H1 (cell line): ENCODE data around the gene NOX5. TPM values are rescaled to one million over a fixed set of nuclear protein-coding genes. Genes with fewer than 3 reads are reported as not detected.
A peak's percentile ranks its signal among the peaks of the same experiment; 100 is the strongest.

Experiments used
- ASH2L ChIP-seq: fragments of 200-600, 300-600 bp; sonication (generic); IDR thresholded peaks from one replicate; pipeline ENCODE4 v1.7.1; 2017; ENCODE audit warnings: low read length
- BCL11A ChIP-seq, 2 experiments: IDR thresholded peaks; one replicate each; pipeline ENCODE4 v1.6.1; 2011; ENCODE audit warnings: low read depth in 2 of 2, low read length in 2 of 2, mild to moderate bottlenecking in 2 of 2
- BRCA1 ChIP-seq: IDR thresholded peaks from 2 replicates; pipeline ENCODE4 v1.6.1; 2012; ENCODE audit warnings: low read depth, low read length, improper control_type of control experiment
- CBX5 ChIP-seq: fragments of 300-800, 300-1000 bp; sonication (generic); IDR thresholded peaks from 2 replicates; pipeline ENCODE4 v1.7.1; 2016; ENCODE audit warnings: antibody characterized with exemption, low read length, low read depth
- CREB1 ChIP-seq: IDR thresholded peaks from 2 replicates; pipeline ENCODE4 v1.6.1; 2012; ENCODE audit warnings: inconsistent platforms
- CTCF ChIP-seq, 3 experiments: IDR thresholded peaks; 1 replicate in 2 of 3; 2 replicates in 1 of 3; pipeline versions ENCODE4 v1.5.1 to v1.6.1; 2011; ENCODE audit warnings: low read length in 3 of 3, mild to moderate bottlenecking in 3 of 3, inconsistent platforms in 2 of 3, low read depth in 1 of 3, moderate library complexity in 1 of 3; ENCODE audit not compliant: insufficient read depth in 1 of 3; ENCODE audit errors: control extremely low read depth in 1 of 3
- E2F6 ChIP-seq: IDR thresholded peaks from 2 replicates; pipeline ENCODE4 v1.6.1; 2012; ENCODE audit warnings: inconsistent platforms
- EP300 ChIP-seq, 2 experiments: IDR thresholded peaks; 1 replicate in 1 of 2; 2 replicates in 1 of 2; pipeline ENCODE4 v1.6.1; 2011 to 2012; ENCODE audit warnings: low read depth in 2 of 2, low read length in 2 of 2, mild to moderate bottlenecking in 2 of 2, borderline replicate concordance in 1 of 2, inconsistent platforms in 1 of 2, moderate library complexity in 1 of 2
- EZH2 ChIP-seq: fragments of 200-600 bp; sonication (generic); IDR thresholded peaks from 2 replicates; pipeline ENCODE4 v1.7.1; 2012; ENCODE audit warnings: low read depth, mild to moderate bottlenecking, moderate library complexity, low read length, inconsistent platforms; ENCODE audit not compliant: severe bottlenecking
- GTF2F1 ChIP-seq: IDR thresholded peaks from 2 replicates; pipeline ENCODE4 v1.6.1; 2012; ENCODE audit warnings: low read depth, low read length, improper control_type of control experiment, borderline replicate concordance
- HDAC2 ChIP-seq, 2 experiments: fragments of 300-600 bp in 1 of 2; sonication (generic) in 1 of 2; IDR thresholded peaks; 2 replicates each; pipeline ENCODE4 v1.6.1; 2011 to 2012; ENCODE audit warnings: low read depth in 2 of 2, low read length in 2 of 2, mild to moderate bottlenecking in 2 of 2, moderate library complexity in 2 of 2, borderline replicate concordance in 1 of 2, inconsistent platforms in 1 of 2
- KDM1A ChIP-seq: fragments of 200-600, 300-600 bp; sonication (generic); IDR thresholded peaks from 2 replicates; pipeline ENCODE4 v1.7.1; 2016; ENCODE audit warnings: mild to moderate bottlenecking, low read length, borderline replicate concordance
- MAFK ChIP-seq: IDR thresholded peaks from 2 replicates; pipeline ENCODE4 v1.6.1; 2012; ENCODE audit warnings: low read depth, mild to moderate bottlenecking, improper control_type of control experiment, low read length
- POLR2AphosphoS5 ChIP-seq: IDR thresholded peaks from 2 replicates; pipeline ENCODE4 v1.6.1; 2011; ENCODE audit warnings: low read depth, low read length
- POU5F1 ChIP-seq: IDR thresholded peaks from 2 replicates; pipeline ENCODE4 v1.6.1; 2011; ENCODE audit warnings: low read depth, mild to moderate bottlenecking, low read length, moderate library complexity
- RBBP5 ChIP-seq: IDR thresholded peaks from 2 replicates; pipeline ENCODE4 v1.7.1; 2012; ENCODE audit warnings: low read depth, mild to moderate bottlenecking, inconsistent platforms, low read length, moderate library complexity, borderline replicate concordance
- SIRT6 ChIP-seq: IDR thresholded peaks from one replicate; pipeline ENCODE4 v1.7.1; 2012; ENCODE audit warnings: low read length, inconsistent platforms
- SP1 ChIP-seq: IDR thresholded peaks from 2 replicates; pipeline ENCODE4 v1.6.1; 2011; ENCODE audit warnings: low read depth, low read length
- SP4 ChIP-seq: IDR thresholded peaks from 2 replicates; pipeline ENCODE4 v1.6.1; 2012; ENCODE audit warnings: low read length, inconsistent platforms
- TAF1 ChIP-seq: IDR thresholded peaks from 2 replicates; pipeline ENCODE4 v1.6.1; 2011; ENCODE audit warnings: mild to moderate bottlenecking, low read depth, low read length
- TCF12 ChIP-seq: IDR thresholded peaks from 2 replicates; pipeline ENCODE4 v1.6.1; 2011; ENCODE audit warnings: low read depth, mild to moderate bottlenecking, low read length
- polyA plus RNA-seq, 7 experiments: library from polyadenylated mRNA; depleted of rRNA in 3 of 7; stranded (reverse) in 5 of 7; unstranded in 2 of 7; fragments of >200 nt in 5 of 7; fragments of 200-250 nt in 2 of 7; gene quantifications; 1 replicate in 5 of 7; 2 replicates in 1 of 7; 4 replicates in 1 of 7; pipeline versions ENCODE4 v1.2.1 to v1.2.3, GENCODE V29; 2011 to 2013; ENCODE audit warnings: missing spikeins in 2 of 7, mixed read lengths in 2 of 7
- total RNA-seq: library from RNA; stranded (reverse); fragmentation: NEBNext Ultra II Directional; extraction: Animal tissue kit (Norgen Biotek cat#: 25700); gene quantifications from 2 replicates; pipeline ENCODE4 v1.2.1, GENCODE V29; 2021

NOX5 gene
- total and polyA plus RNA-seq, 2 of the 8 experiments (the other 6 are each of a cell fraction or from before 2014, with no cell fraction given), result under 0.01 TPM; not detected in 1

- TF ChIP-seq CBX5 (no peak), SIRT6 (no peak), BCL11A (IDR thresholded peaks at IDR 0.05; ENCODE audit: low read depth in 2 of 2, low read length in 2 of 2) (peak in 1 of 2 experiments; percentile 69), TCF12 (peak; percentile 70; the same call in 1 of the 2 replicates), HDAC2 (IDR thresholded peaks at IDR 0.05; ENCODE audit: borderline replicate concordance in 1 of 2, low read depth in 2 of 2, low read length in 2 of 2) (peak in 1 of 2 experiments; percentile 52; a peak in 1 of 4 replicates), CREB1 (no peak), ASH2L (peak; percentile 86), BRCA1 (no peak), SP1 (peak; percentile 67; the same call in 1 of the 2 replicates), EP300 (IDR thresholded peaks at IDR 0.05; ENCODE audit: borderline replicate concordance in 1 of 2, low read depth in 2 of 2, low read length in 2 of 2) (peak in 1 of 2 experiments; percentile 89; a peak in 1 of 3 replicates), CTCF (IDR thresholded peaks at IDR 0.05; ENCODE audit: control extremely low read depth in 1 of 3, insufficient read depth in 1 of 3, low read depth in 1 of 3, low read length in 3 of 3) (no peak), E2F6 (peak; percentile 79), POU5F1 (peak; percentile 65; the same call in 1 of the 2 replicates), EZH2 (no peak), POLR2AphosphoS5 (no peak), GTF2F1 (no peak), RBBP5 (0 out of 2 replicates have a peak, but pooled peaks have one; percentile 77), TAF1 (peak; percentile 27; the same call in 1 of the 2 replicates), SP4 (peak; percentile 55; the same call in 1 of the 2 replicates), KDM1A (no peak), MAFK (no peak)
These were observed 72.1 kb downstream of the NOX5 start (continued) for GRCh38 chr15:69086427-69087204.
